Measurements from ENCODE around the gene SRRM5. TPM values are rescaled to one million over a fixed set of nuclear protein-coding genes. Genes with fewer than 3 reads are reported as not detected.

The SRRM5 gene
- total and polyA plus RNA-seq, 2 of the 13 experiments (the other 11 are each of a cell fraction or from before 2014, with no cell fraction given), result 0.11 to 0.16 TPM

- Histone ChIP-seq H3K9ac (ENCODE audit: insufficient read depth, low read depth, low read length) (peak overlapping the region; percentile 88; the same call in 1 of the 2 replicates), H3K36me3 (replicated peaks in 1 of 2; ENCODE audit: control insufficient read depth in 1 of 2, insufficient read depth in 2 of 2, low read length in 2 of 2) (peaks cover 5 to 28% of the 10 kb centered on the region in 2 experiments; a peak in 4 of 5 replicates), H3K27ac (ENCODE audit: extremely low read length, insufficient read depth, low read length) (no peak overlapping the region), H2AFZ (ENCODE audit: low read length) (no peak overlapping the region), H3K4me1 (ENCODE audit: insufficient read depth, low read length) (peaks cover 19% of the 10 kb centered on the region), H3K4me2 (ENCODE audit: low read depth, low read length) (peak overlapping the region; percentile 86), H3K27me3 (ENCODE audit: control insufficient read depth in 1 of 2, insufficient read depth in 2 of 2, low read length in 2 of 2) (no peaks in the 10 kb centered on the region; a peak in 1 of 5 replicates), H3K4me3 (replicated peaks in 1 of 3; ENCODE audit: insufficient read depth in 1 of 3, low read depth in 2 of 3, low read length in 3 of 3) (peak overlapping the region in 2 of 3 experiments; percentile 69 to 80; a peak in 3 of 6 replicates), H3K9me3 (ENCODE audit: low read length) (no peaks in the 10 kb centered on the region), H3K79me2 (ENCODE audit: insufficient read depth, low read length) (peaks cover 27% of the 10 kb centered on the region), H4K20me1 (ENCODE audit: insufficient read depth, low read length) (peaks cover 2% of the 10 kb centered on the region; the same call in 1 of the 2 replicates)
- TF ChIP-seq RFXANK (CRISPR knock-in tag; IDR thresholded peaks at IDR 0.05), result no peak
- TF ChIP-seq ZFP1 (CRISPR knock-in tag; IDR thresholded peaks at IDR 0.05), result no peak
- TF ChIP-seq FOXO4 (CRISPR knock-in tag; conservative IDR thresholded peaks at IDR 0.05), result no peak
- no peak for TF ChIP-seq ZNF639 (CRISPR knock-in tag; conservative IDR thresholded peaks at IDR 0.05)
- no peak for TF ChIP-seq BCL6 (CRISPR knock-in tag; IDR thresholded peaks at IDR 0.05)
- ChIA-PET CTCF (ENCODE audit: low intra/inter-chr PET ratio, low total read pairs) (no interaction called here), POLR2A (interaction anchor here (1.0 kb wide), 1 partner anchor 37 kb away, joined by 3 read pairs; no protein-coding TSS in a partner anchor)
- DNase-seq (ENCODE audit: low spot score) (no peak), ATAC-seq (no peak), FAIRE-seq (no peak)
- in situ Hi-C loops (cut with HindIII; ENCODE audit: extremely low pct_ligation_motif_present, low pct_unique_long_range_greater_than_20kb), result loop anchor here (5.0 kb wide), 1 partner anchor 54 kb away; no protein-coding TSS in a partner anchor
- intact Hi-C loops (cut with micrococcal nuclease; ENCODE audit: unreplicated experiment), result loop anchor here (2.0 to 10.0 kb wide), 2 partner anchors 55 to 73 kb away; partner anchors contain the start of gene ETHE1
- WGBS (ENCODE audit: low lambda C conversion rate), result 85% methylated on average over 5 of the region's 5 CpGs
- BruUV-seq (replicated peaks), result no TSS peak
Observed at GRCh38 chr19:43597876-43598275, 14.0 kb upstream of the SRRM5 start.

All from HepG2 (cell line).